ENCODE data around the gene PACRG.

Gene PACRG

DNA sequence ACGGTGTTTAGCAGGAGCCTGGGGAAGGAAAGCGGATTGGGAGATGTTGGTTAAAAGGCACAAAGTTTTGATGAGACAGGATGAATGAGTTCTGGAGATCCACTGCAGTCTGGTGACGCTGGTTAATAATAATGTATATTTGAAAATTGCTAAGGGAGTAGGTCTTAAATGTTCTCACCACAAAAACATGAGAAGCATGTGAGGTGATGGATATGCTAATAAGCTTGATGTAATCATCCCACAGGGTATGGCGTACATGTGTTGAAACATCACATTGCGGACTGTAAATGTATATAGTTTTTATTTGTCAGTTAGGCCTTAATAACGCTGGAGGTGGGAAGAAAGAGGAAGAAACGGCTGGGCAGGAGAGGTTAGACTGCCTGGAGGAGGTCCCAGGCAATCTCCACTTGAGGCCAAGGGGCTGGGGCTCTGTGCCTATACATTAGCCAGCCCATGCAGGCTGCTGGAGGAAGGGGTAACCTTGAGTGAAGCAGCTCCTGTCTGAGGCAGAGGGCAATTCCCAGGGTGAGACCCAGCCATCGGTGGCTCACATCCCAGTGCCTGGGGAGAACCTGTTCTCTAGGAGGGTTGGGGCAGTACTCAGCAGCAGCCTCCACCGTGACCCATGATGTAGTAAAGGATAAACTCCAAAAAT is 498.5 kb downstream of the PACRG start:
- no peak for DNase-seq

- DNase-seq = no peak
These were observed 499.2 kb downstream of the PACRG start for GRCh38 chr6:163226836-163227485.

- DNase-seq = no peak
These were observed 500.3 kb downstream of the PACRG start for GRCh38 chr6:163228041-163228440.

DNA sequence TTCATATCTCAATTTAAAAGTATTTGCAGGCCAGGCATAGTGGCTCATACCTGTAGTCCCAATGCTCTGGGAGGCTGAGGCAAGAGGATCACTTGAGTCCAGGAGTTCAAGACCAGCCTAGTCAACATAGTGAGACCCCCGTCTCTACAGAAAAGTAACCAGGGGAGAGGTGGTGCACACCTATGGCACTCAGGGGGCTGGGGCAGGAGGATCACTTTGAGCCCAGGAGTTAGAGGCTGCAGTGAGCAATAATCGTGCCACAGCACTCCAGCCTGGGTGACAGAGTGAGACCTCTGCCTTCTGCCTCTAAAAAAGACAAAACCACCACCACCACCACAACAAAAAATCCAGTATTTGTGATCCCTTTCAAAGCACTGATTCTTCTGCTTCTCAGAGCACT is 501.3 kb downstream of the PACRG start:
- DNase-seq = no peak

DNA sequence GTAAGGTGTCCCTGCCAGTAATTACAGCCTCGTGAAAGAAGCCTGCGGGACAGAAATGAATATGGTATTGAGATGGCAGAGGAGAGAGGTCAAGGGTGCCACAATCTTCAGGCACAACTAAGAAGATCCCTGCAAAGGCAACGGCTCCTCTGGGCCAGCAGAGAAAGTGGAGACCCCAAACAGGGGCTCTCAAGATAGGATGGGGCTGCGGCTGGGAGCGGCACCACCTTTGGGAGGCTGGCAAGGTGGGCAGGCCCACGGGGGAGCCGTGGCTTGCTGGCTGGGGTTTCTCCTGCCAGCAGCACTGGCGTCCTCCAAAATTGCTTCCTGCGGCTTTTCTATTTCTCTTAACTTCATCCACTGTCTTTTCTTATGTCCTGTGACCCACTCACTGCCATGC is 503.1 kb downstream of the PACRG start:
- no peak for DNase-seq

DNA sequence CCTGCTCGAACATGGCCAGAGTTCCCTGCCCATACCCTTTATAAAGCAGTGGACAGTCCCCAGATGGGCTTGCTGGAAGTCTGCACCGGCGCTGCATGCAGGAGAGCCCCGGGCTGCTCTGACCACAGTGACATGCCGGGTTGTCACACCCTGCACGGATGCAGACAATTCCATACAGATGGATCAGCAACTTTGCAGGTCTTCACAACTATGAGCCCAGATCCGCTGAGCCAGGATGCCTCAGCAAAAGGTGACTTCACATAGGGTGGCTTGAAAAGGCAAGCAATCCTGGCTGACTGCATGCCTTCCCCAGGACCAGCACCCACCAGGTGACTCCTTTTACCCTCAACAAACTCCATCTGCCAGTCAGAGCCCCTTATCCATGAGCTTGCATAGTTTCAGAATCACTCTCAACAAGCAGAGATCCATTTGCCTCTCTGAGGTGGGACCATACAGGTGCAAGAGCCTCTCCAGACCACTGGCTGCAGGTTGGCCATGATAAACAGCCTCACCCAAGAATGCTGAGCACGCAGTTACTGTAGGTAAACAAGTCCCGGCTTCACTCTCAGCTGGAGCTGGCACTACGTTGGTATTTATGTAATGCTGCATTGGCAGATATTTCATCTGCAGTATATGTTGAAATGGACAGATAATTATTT is 503.7 kb downstream of the PACRG start:
- no peak for DNase-seq

GRCh38 chr6:163232015-163232523 is 504.3 kb downstream of the PACRG start:
- DNase-seq = no peak

GRCh38 chr6:163232649-163233048 is 504.9 kb downstream of the PACRG start:
- no peak for DNase-seq

- no peak for DNase-seq
These were observed 509.3 kb downstream of the PACRG start for GRCh38 chr6:163237110-163237509.

DNA sequence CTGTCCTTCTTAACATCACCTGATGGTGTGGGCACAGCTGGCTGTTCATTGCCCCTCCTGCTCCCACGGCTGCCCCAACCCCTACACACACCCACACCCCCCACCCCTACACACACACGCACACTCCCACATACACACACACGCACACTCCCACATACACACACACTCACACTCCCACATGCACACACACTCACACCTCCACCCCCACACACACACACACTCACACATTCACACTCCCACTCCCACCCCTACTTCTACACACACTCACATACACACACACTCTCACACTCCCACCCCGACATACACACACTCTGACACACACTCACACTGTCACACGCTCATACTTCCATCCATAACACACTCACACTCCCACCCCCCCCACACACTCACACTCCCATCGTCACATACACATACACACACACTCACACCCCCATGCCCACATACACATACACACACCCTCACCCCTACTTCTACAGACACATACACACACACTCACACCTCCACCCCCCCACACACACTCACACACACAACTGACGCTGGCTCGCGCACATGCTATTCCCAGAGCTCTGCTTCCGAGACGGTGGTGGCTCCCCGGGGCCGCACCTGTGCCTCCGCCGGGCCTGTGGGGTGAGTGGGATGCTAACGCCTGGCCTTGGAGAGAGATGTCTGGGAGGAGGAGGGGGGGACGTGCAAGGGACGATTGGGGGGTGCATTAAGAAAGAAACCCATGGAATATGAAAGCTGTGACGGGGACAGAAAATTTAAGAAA is 512.0 kb downstream of the PACRG start:
- no peak for DNase-seq

- DNase-seq = no peak
These were observed 512.8 kb downstream of the PACRG start for GRCh38 chr6:163240556-163240955.

DNA sequence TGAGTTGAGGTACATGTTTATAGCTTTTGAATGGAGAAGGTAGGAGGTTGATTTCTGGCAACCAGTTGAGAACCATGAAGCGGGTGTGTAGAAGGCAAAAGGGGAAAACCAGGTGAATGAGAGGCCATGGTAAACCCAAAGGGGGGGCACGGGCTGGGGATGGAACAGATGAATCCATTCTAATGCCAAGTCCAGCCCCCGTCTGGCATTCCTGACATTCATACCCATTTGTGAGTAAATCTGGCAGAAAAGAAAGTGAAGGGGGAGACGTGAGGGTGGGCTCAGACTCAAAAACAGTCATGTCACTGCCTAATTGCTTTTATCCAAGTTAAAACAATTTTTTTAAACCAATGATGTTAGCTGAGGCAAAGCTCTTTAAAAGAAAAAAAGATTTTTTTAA is 513.9 kb downstream of the PACRG start:
- no peak for DNase-seq

GRCh38 chr6:163243083-163243482 is 515.3 kb downstream of the PACRG start:
- DNase-seq = no peak

- no peak for DNase-seq
These were observed 516.2 kb downstream of the PACRG start for GRCh38 chr6:163243692-163244589.

DNA sequence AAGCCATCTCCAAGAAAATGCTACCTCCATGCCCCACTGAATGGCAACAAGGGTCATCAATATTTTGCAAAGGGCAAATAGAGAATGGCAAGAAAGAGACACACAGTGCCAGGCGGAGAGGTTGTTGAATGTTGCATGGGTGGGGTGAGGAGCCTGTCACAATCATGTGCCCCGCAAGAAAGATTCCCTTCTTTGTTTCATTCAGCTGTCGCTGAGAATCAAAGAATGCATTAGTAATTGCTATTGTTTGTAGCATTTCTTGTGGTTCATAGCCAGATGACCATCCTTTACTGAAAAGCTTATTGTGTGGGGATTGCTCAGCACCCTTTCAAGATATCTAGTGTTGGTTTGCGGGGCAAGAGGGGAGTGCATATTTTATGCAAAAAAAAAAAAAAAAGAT is 520.3 kb downstream of the PACRG start:
- DNase-seq = no peak

DNA sequence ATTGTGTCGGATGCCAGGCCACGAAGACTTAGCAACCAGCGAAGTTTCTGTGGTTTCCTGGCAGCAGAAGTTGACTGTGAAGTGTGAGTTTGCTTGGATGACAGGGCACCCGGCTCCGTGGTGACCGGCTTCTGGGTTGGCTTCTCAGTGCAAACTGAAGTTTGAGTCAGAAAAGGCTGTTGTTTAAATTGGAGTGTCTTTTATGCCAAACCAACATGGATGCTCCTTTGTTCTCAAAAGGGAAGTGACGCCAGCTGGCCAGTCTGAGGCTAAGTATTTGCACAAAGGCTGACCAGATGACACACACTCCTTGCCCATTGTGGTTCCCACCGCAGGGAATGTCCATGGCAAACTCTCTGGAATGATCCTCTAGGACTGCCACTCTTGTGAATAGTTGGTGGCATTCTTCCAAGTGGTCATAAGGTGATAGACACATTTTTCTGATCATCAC is 521.9 kb downstream of the PACRG start:
- DNase-seq = no peak

GRCh38 chr6:163250116-163250515 is 522.3 kb downstream of the PACRG start:
- DNase-seq = no peak

GRCh38 chr6:163252061-163252591 is 524.4 kb downstream of the PACRG start:
- DNase-seq = no peak

DNA sequence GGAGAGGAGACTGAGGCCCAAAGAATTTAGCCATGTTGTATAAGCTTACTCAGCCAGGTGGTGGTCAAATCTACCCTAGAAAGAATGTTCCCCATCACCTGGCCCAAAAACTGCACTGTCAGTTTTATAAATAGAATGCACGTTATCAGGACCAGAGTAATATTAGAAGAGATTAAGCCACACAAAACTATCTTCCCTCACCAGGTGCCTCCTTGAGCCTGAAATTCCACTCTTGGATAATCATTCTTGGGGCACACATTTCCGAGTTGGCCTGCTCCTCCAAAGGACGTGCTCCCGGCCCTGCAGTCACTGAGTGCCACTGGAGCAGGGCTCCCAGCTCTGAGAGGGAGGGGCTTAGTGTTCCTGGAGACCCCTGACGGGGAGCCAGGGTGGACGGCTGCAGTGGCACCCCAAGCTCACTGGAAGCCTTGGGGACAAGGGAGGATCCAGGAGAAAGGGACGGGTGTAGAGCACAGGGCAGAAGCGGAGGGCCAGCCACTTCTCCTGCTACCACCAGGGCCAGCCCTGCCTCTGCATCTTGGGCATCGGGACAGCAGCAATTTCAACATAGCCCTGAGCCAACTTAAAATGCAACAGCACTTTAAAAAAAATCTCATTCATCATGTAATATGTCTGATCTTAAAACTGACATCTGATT is 525.9 kb downstream of the PACRG start:
- DNase-seq = no peak

GRCh38 chr6:163254341-163254835 is 526.6 kb downstream of the PACRG start:
- DNase-seq = no peak

DNA sequence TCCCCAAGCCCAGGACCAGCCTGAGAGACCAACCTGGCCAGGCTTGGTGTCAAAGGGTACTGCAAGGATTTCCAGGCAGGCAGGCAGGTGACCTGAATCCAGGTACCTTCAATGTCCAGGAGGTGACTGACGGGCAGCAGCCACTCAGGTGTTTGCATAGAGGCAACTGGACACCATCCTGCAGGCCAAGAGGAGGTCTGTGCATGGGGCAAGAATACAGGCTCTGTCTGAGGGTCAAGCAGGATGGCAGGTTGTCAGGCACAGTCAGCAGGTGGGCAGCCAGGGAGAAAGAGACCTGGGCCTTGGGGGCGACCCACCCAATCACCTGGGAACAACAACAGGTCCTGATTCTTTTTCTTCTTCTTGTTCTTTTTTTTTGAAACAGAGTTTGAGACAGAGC is 527.5 kb downstream of the PACRG start:
- no peak for DNase-seq

Measured in islet precursor cell (in vitro differentiated cells).